Measurements from ENCODE around the gene GRIA4. TPM values are rescaled to one million over a fixed set of nuclear protein-coding genes. Genes with fewer than 3 reads are reported as not detected.

GRIA4 gene
- total and polyA plus RNA-seq, 2 donors (not counting 1 experiment from before 2014, with no cell fraction given): not detected

DNA sequence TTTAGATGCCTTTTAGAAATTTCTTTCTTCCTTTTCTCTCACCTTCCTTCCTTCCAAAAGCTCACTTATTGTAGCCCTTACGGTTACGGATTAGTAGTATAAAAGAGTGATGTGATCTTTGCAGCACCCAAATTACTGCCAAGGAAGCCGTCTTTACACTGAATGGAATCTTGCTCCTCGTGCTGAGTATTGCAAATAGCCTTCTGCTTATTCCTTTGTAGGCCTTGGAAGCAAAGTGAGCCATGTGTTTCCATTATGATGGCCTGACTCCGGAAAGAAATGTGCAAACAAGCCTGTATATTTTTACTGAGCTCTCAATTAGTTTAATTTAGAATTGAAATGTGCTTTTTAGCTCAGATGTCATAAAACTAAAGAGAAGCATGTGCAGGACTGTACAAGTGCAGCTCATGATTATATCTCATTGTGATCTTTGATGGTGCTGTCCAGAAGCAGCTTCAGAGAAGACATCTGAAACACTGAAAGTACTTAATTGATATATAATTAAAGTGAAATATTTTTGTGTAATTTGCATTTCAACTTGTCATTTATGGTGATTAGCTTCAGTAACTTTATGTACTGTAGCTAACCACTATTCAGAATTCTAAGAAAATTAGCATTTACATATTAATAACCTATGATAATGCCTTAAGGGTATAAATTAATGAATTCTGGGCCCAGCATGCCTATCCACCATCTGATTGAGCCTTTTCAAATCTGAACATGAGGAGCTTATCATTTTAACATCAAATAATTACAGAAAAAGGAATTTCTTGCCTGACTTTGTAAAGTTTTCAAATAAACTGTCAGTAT is 129.3 kb downstream of the GRIA4 start:
- ATAC-seq (ENCODE audit: low read depth) (no peak), DNase-seq (no peak)
- H3K27ac ChIP-seq (ENCODE audit: low read length in 2 of 2): no peak overlapping the region
- 91% methylated on average over 3 of the region's 5 CpGs for WGBS (ENCODE audit: insufficient coverage)
- ChIA-PET CTCF (no interaction called here), POLR2A (no interaction called here)
- H4K20me1 ChIP-seq (ENCODE audit: control insufficient read depth, insufficient read depth, low read length, poor library complexity, severe bottlenecking): no peaks in the 10 kb centered on the region
- Mint-ChIP-seq H3K27me3 (no peaks in the 10 kb centered on the region), H3K27ac (no peak overlapping the region), H3K4me1 (no peaks in the 10 kb centered on the region), H3K4me3 (no peak overlapping the region), H3K9me3 (ENCODE audit: insufficient read depth) (no peaks in the 10 kb centered on the region)
- no peaks in the 10 kb centered on the region for H3K79me2 ChIP-seq (ENCODE audit: control insufficient read depth, insufficient read depth, low read length)
- intact Hi-C loops (cut with micrococcal nuclease): no loop called here
- no peaks in the 10 kb centered on the region for H3K36me3 ChIP-seq (replicated peaks in 1 of 2; ENCODE audit: control extremely low read depth in 1 of 2, control insufficient read depth in 1 of 2, extremely low read depth in 1 of 2, insufficient read depth in 2 of 2, low read length in 1 of 2)
- no peak overlapping the region for H3K4me3 ChIP-seq (ENCODE audit: control extremely low read depth in 1 of 5, extremely low read depth in 1 of 5, insufficient read depth in 1 of 5, low read depth in 2 of 5, low read length in 4 of 5)
- H2AFZ ChIP-seq (ENCODE audit: insufficient read depth, low read depth, low read length, poor library complexity, severe bottlenecking): no peak overlapping the region
- no peaks in the 10 kb centered on the region for H3K27me3 ChIP-seq (replicated peaks in 1 of 4; ENCODE audit: control extremely low read depth in 1 of 4, control insufficient read depth in 3 of 4, insufficient read depth in 4 of 4, low read length in 3 of 4)
- no peak for TF ChIP-seq EZH2 (IDR thresholded peaks at IDR 0.05; ENCODE audit: borderline replicate concordance, insufficient read depth, low read depth, low read length, poor library complexity, severe bottlenecking)
- TF ChIP-seq, protein P1, sequence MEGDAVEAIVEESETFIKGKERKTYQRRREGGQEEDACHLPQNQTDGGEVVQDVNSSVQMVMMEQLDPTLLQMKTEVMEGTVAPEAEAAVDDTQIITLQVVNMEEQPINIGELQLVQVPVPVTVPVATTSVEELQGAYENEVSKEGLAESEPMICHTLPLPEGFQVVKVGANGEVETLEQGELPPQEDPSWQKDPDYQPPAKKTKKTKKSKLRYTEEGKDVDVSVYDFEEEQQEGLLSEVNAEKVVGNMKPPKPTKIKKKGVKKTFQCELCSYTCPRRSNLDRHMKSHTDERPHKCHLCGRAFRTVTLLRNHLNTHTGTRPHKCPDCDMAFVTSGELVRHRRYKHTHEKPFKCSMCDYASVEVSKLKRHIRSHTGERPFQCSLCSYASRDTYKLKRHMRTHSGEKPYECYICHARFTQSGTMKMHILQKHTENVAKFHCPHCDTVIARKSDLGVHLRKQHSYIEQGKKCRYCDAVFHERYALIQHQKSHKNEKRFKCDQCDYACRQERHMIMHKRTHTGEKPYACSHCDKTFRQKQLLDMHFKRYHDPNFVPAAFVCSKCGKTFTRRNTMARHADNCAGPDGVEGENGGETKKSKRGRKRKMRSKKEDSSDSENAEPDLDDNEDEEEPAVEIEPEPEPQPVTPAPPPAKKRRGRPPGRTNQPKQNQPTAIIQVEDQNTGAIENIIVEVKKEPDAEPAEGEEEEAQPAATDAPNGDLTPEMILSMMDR (IDR thresholded peaks at IDR 0.05): no peak
- no peak overlapping the region for H3K4me2 ChIP-seq (replicated peaks; ENCODE audit: low read depth, low read length, poor library complexity, severe bottlenecking)
- H3K4me1 ChIP-seq (ENCODE audit: control insufficient read depth in 2 of 2, insufficient read depth in 2 of 2, low read length in 2 of 2): no peaks in the 10 kb centered on the region
- no peak overlapping the region for H3K9ac ChIP-seq (ENCODE audit: low read length)
- H3K9me3 ChIP-seq (ENCODE audit: control extremely low read depth in 1 of 3, control insufficient read depth in 2 of 3, insufficient read depth in 1 of 3, low read length in 2 of 3): no peaks in the 10 kb centered on the region

DNA sequence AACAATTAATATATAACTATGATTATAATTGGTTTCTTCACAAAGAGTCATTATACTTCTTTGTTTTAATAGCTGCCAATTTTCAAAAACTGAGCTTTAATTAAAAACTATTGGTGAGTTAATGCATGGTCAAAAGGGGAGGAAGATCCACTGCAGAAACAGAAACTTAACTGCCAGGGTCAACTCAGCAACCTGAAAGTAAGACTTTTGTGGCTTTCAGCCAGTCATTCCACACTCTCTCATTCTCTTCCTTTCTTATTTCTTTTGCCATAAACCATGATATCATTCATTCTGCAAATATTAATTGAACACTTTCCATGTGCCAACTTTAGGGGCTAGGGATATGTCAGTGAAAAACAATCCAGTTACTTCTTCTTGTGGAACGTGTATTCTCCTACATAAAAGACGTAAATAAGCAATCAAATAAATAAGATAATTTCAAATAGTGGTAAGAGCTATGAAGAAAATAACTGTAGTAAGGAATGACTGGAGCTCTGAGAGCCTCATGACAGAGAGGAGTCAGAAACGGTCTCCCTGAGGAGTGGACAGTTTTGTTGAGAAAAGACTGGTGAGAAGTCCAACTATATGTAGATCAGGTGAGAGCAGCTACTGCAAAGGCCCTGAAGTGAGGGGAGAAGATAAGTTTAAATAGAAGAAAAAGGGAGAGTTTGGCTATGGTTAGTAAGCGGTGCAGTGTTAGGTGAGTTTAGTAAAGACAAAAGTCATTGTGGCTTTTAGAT is 130.5 kb downstream of the GRIA4 start:
- no peak overlapping the region for H3K27ac Mint-ChIP-seq
- no peaks in the 10 kb centered on the region for H3K9me3 ChIP-seq (ENCODE audit: control extremely low read depth in 1 of 3, control insufficient read depth in 2 of 3, insufficient read depth in 1 of 3, low read length in 2 of 3)
- no peak overlapping the region for H3K4me3 ChIP-seq (ENCODE audit: control extremely low read depth in 1 of 5, extremely low read depth in 1 of 5, insufficient read depth in 1 of 5, low read depth in 2 of 5, low read length in 4 of 5)
- H3K4me1 ChIP-seq (ENCODE audit: control insufficient read depth in 2 of 2, insufficient read depth in 2 of 2, low read length in 2 of 2): no peaks in the 10 kb centered on the region
- 83% methylated on average over 2 of the region's 4 CpGs for WGBS (ENCODE audit: insufficient coverage)
- H3K4me1 Mint-ChIP-seq: no peaks in the 10 kb centered on the region
- no peak for ATAC-seq (ENCODE audit: low read depth)
- H3K27me3 ChIP-seq (replicated peaks in 1 of 4; ENCODE audit: control extremely low read depth in 1 of 4, control insufficient read depth in 3 of 4, insufficient read depth in 4 of 4, low read length in 3 of 4): no peaks in the 10 kb centered on the region
- no peak overlapping the region for H3K4me2 ChIP-seq (replicated peaks; ENCODE audit: low read depth, low read length, poor library complexity, severe bottlenecking)
- ChIA-PET POLR2A (no interaction called here), CTCF (no interaction called here)
- no peaks in the 10 kb centered on the region for H3K9me3 Mint-ChIP-seq (ENCODE audit: insufficient read depth)
- intact Hi-C loops (cut with micrococcal nuclease): no loop called here
- H4K20me1 ChIP-seq (ENCODE audit: control insufficient read depth, insufficient read depth, low read length, poor library complexity, severe bottlenecking): no peaks in the 10 kb centered on the region
- H3K79me2 ChIP-seq (ENCODE audit: control insufficient read depth, insufficient read depth, low read length): no peaks in the 10 kb centered on the region
- DNase-seq: no peak
- no peak overlapping the region for H3K27ac ChIP-seq (ENCODE audit: low read length in 2 of 2)
- H3K36me3 ChIP-seq (replicated peaks in 1 of 2; ENCODE audit: control extremely low read depth in 1 of 2, control insufficient read depth in 1 of 2, extremely low read depth in 1 of 2, insufficient read depth in 2 of 2, low read length in 1 of 2): no peaks in the 10 kb centered on the region
- H3K27me3 Mint-ChIP-seq: no peaks in the 10 kb centered on the region
- no peak overlapping the region for H2AFZ ChIP-seq (ENCODE audit: insufficient read depth, low read depth, low read length, poor library complexity, severe bottlenecking)
- no peak overlapping the region for H3K9ac ChIP-seq (ENCODE audit: low read length)
- TF ChIP-seq, protein P1 (IDR thresholded peaks at IDR 0.05): no peak
- no peak overlapping the region for H3K4me3 Mint-ChIP-seq

Measured in B cell (primary cell).